Thyroid gland (tissue), 4 donors: ENCODE data around the gene IL1RL1. TPM values are rescaled to one million over a fixed set of nuclear protein-coding genes. Genes with fewer than 3 reads are reported as not detected.

ENCODE experiments used
- DNase-seq, 2 donors: peaks; one replicate each; pipeline ENCODE4 v3.0.0-alpha.2; 2019
- H3K27ac ChIP-seq, 3 donors: fragments of 200-600 bp; sonication (generic); 1 replicate in 2 of 3; 2 replicates in 1 of 3; pipeline ENCODE4 v1.5.1; 2016 to 2019; ENCODE audit warnings: mild to moderate bottlenecking in 1 of 3, moderate library complexity in 1 of 3
- H3K27me3 ChIP-seq: fragments of 200-600 bp; sonication (generic); one replicate; pipeline ENCODE4 v1.5.1; 2019
- H3K36me3 ChIP-seq, 2 donors: fragments of 200-600 bp; sonication (generic); one replicate each; pipeline ENCODE4 v1.5.1; 2016 to 2019
- H3K4me1 ChIP-seq, 2 donors: fragments of 200-600 bp; sonication (generic); one replicate each; pipeline ENCODE4 v1.5.1; 2017 to 2019
- H3K4me3 ChIP-seq, 3 donors: fragments of 200-600 bp; sonication (generic); replicated peaks in 1 of 3; 1 replicate in 2 of 3; 2 replicates in 1 of 3; pipeline ENCODE4 v1.5.1; 2016; ENCODE audit warnings: mild to moderate bottlenecking in 1 of 3
- H3K9me3 ChIP-seq: fragments of 200-600 bp; sonication (generic); one replicate; pipeline ENCODE4 v1.5.1; 2017
- POLR2A ChIP-seq, 2 donors: fragments of 450-650 bp; IDR thresholded peaks; one replicate each; pipeline ENCODE4 v1.6.1; 2017; ENCODE audit warnings: antibody characterized with exemption in 2 of 2, mild to moderate bottlenecking in 2 of 2, moderate library complexity in 1 of 2
- WGBS, 2 donors: methylation state at CpG; one replicate each; pipeline ENCODE4 v1.1.5; 2017; 5-methylcytosine and 5-hydroxymethylcytosine counted together
- intact Hi-C: fragments of 100-400 bp; cut with DNase I; formaldehyde crosslinking; loops from one replicate; pipeline ENCODE4 v1.15.1; 2023
- total RNA-seq, 4 donors: library from RNA; depleted of rRNA; stranded (reverse); fragments of >200 nt; gene quantifications; one replicate each; pipeline ENCODE4 v1.2.3, GENCODE V29; 2016
- TF ChIP-seq, protein P1 (sequence below), 6 experiments: fragments of 200-600 bp in 3 of 6; fragments of 450-650 bp in 3 of 6; sonication (generic) in 3 of 6; IDR thresholded peaks; one replicate each; pipeline ENCODE4 v1.5.1; 2016 to 2019; ENCODE audit warnings: antibody characterized with exemption in 6 of 6, mild to moderate bottlenecking in 2 of 6, inconsistent platforms in 1 of 6, moderate library complexity in 1 of 6

Gene IL1RL1
- total RNA-seq, 4 donors from 2014 or later: 1.0 to 5.0 (median 3.1) TPM

DNA sequence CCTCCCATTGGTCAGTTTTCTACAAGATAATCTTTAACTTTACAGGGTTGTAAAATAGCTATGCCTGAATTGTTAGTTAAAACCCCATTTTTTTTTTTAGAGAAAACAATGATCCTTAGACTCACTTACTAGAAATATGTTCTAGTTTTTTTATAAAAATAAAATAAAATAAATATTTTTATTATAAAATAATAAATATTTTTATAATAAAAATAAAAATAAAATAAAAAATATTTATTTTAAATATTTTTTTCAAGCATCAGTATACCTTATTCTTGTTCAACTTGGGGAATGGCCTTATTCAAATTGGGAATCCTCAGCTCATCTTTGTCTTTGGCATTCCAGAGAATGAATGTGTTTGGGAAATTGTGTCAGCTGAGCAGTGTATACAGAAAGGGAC, 20.8 kb upstream of the IL1RL1 start:
- Histone ChIP-seq H3K4me3 (no peak overlapping the region), H3K36me3 (no peaks in the 10 kb centered on the region), H3K27me3 (no peaks in the 10 kb centered on the region), H3K27ac (no peak overlapping the region), H3K4me1 (no peaks in the 10 kb centered on the region), H3K9me3 (no peaks in the 10 kb centered on the region)
- intact Hi-C loops: no loop called here
- TF ChIP-seq POLR2A (IDR thresholded peaks at IDR 0.05): no peak
- TF ChIP-seq, protein P1, sequence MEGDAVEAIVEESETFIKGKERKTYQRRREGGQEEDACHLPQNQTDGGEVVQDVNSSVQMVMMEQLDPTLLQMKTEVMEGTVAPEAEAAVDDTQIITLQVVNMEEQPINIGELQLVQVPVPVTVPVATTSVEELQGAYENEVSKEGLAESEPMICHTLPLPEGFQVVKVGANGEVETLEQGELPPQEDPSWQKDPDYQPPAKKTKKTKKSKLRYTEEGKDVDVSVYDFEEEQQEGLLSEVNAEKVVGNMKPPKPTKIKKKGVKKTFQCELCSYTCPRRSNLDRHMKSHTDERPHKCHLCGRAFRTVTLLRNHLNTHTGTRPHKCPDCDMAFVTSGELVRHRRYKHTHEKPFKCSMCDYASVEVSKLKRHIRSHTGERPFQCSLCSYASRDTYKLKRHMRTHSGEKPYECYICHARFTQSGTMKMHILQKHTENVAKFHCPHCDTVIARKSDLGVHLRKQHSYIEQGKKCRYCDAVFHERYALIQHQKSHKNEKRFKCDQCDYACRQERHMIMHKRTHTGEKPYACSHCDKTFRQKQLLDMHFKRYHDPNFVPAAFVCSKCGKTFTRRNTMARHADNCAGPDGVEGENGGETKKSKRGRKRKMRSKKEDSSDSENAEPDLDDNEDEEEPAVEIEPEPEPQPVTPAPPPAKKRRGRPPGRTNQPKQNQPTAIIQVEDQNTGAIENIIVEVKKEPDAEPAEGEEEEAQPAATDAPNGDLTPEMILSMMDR (IDR thresholded peaks at IDR 0.05): no peak
- DNase-seq: no peak

DNA sequence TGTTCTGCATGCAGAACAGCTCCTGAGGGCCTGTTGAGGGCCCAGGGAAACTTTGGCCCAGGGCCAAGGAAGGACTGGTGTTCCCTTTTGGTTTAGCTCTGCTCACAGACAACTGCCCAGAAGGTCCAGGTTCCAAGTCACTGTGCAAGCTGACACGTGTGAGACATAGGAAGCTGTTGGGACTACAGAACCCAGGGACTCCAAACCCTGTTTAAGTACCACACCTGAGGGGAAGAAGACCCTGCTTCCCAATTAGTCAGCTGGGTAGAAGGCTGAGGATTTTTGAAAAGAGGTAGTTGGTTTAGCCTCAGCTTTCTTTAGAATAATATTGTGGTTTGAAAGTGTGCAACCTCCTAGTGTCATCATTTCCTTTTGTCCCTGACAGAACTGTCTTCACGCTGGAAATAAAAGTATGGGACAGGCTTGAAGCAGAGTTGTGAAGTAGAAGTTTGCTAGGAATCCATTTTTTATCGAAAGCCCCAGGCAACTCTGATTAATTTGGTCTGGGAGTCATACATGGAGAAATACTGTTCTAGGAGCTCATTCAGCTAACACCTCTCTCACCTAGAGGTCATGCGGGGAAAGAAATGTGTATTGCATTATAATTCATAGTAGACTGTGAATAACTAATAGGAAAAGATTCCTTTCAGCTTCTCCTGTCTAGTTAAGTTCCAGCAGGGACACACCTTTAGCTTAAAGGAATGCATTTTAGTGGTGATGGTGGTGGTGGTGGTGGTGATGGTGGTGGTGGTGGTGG, 19.9 kb upstream of the IL1RL1 start:
- H3K4me3 ChIP-seq: no peak overlapping the region
- no peaks in the 10 kb centered on the region for H3K36me3 ChIP-seq
- intact Hi-C loops: no loop called here
- TF ChIP-seq, protein P1 (IDR thresholded peaks at IDR 0.05): no peak
- no peak for TF ChIP-seq POLR2A (IDR thresholded peaks at IDR 0.05)
- no peaks in the 10 kb centered on the region for H3K4me1 ChIP-seq
- H3K27ac ChIP-seq: no peak overlapping the region
- H3K9me3 ChIP-seq: no peaks in the 10 kb centered on the region
- WGBS, 2 donors: 75 to 76% methylated on average over 4 of the region's 4 CpGs
- DNase-seq: peak; percentile 73 to 79
- H3K27me3 ChIP-seq: no peaks in the 10 kb centered on the region

DNA sequence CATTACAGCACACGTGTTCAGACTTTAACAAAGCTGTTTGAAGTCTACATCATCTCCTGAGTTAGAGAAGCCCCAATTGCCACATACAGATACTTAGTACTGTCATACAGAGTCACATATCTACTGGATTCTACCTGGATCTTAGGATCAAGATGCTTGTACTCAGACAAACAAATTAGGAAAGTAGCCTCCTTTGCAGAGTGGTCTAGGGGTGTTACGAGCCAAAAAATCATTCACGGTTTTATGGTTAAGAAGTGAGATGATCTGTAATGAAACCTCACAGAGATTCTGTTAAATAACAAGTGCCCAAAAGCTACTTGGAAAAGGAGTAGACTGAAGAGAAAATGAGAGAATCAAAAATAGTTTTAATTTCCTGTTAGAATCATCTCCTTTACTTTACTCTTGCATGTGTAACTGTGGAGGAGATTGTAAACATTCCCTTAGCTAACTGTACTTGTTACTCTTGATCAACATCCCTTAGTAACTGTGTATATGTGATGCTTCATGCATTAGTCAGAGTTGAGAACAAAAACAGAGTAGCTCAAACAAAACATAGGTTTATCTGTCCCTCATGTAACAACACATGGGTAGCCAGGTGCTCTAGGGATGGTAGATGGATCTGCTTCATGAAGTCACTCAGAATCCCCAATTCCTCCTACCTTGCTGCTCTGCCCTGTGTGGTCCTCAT, 16.4 kb upstream of the IL1RL1 start:
- Histone ChIP-seq H3K9me3 (no peaks in the 10 kb centered on the region), H3K27me3 (no peaks in the 10 kb centered on the region), H3K4me3 (no peak overlapping the region), H3K4me1 (no peaks in the 10 kb centered on the region), H3K36me3 (no peaks in the 10 kb centered on the region), H3K27ac (no peak overlapping the region)
- DNase-seq: no peak
- WGBS, 2 donors: 87 to 89% methylated on average over 3 of the region's 3 CpGs
- TF ChIP-seq POLR2A (IDR thresholded peaks at IDR 0.05): no peak
- TF ChIP-seq, protein P1 (IDR thresholded peaks at IDR 0.05): no peak
- intact Hi-C loops: no loop called here

DNA sequence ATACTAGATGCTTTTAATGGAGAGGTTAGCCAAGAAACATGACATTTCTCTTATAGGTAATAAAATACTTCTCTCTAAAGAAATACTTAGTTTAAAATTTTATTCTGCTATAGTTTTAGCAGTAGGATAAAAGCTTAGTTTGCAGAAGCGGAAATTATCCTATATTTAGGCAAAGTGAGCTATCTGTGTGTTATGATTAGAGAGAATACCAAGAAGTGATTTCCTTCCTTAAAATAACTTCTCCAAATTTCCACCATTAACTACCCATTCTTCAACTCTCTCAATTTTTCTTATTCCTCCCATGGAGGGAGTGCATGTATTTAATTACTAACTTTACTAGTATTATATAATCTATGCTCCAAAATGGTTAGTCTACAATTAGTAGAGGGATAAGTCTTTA, 15.8 kb upstream of the IL1RL1 start:
- TF ChIP-seq, protein P1 (IDR thresholded peaks at IDR 0.05): no peak
- TF ChIP-seq POLR2A (IDR thresholded peaks at IDR 0.05): no peak
- 37 to 89% methylated on average over 1 of the region's 1 CpG for WGBS, 2 donors
- H3K27ac ChIP-seq: no peak overlapping the region

DNA sequence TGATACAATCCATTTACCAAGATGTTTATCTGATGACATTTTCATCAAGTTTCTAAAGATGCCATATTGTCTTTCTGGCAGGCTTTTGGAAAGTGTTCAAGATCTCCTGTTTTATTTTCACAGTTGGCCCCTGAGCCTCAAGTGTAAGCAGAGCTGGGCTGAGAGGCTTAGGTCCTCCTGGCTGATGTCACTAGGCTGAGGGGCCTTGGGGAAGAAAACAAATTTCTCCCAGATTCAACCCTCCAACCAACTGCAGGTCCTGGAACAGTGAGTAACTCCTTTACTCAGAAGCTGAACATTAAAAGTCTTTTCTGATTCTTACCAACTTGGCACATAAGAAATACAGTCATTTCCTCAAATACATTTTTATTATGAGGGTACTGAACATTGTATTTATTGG, 14.9 kb upstream of the IL1RL1 start:
- intact Hi-C loops: no loop called here
- no peak for DNase-seq
- Histone ChIP-seq H3K27me3 (no peaks in the 10 kb centered on the region), H3K36me3 (no peaks in the 10 kb centered on the region), H3K27ac (no peak overlapping the region), H3K9me3 (no peaks in the 10 kb centered on the region), H3K4me1 (no peaks in the 10 kb centered on the region), H3K4me3 (no peak overlapping the region)
- TF ChIP-seq, protein P1 (IDR thresholded peaks at IDR 0.05): no peak
- TF ChIP-seq POLR2A (IDR thresholded peaks at IDR 0.05): no peak

More for the DNA sequence above, 15.8 kb upstream of the IL1RL1 start:
- intact Hi-C loops: no loop called here
- Histone ChIP-seq H3K27me3 (no peaks in the 10 kb centered on the region), H3K4me1 (no peaks in the 10 kb centered on the region), H3K36me3 (no peaks in the 10 kb centered on the region), H3K4me3 (no peak overlapping the region), H3K9me3 (no peaks in the 10 kb centered on the region)
- no peak for DNase-seq
